Retinal pigment epithelial cell (primary cell): ENCODE measurements around the gene TMTC1.

ENCODE experiments used
- DNase-seq: peaks from one replicate; pipeline ENCODE4 v3.0.0-alpha.2; 2010; ENCODE audit warnings: low read depth
- H3K4me3 ChIP-seq: 2 replicates; pipeline ENCODE4 v1.5.1; 2011; ENCODE audit warnings: mild to moderate bottlenecking, low read length, control low read depth, moderate library complexity
- TF ChIP-seq, protein P1 (sequence below): conservative IDR thresholded peaks from 2 replicates; pipeline ENCODE4 v1.5.1; 2011; ENCODE audit warnings: low read depth, low read length, control low read depth, inconsistent platforms

The TMTC1 gene

GRCh38 chr12:29460082-29460481 is 323.7 kb downstream of the TMTC1 start:
- no peak overlapping the region for H3K4me3 ChIP-seq
- no peak for DNase-seq
- TF ChIP-seq, protein P1, sequence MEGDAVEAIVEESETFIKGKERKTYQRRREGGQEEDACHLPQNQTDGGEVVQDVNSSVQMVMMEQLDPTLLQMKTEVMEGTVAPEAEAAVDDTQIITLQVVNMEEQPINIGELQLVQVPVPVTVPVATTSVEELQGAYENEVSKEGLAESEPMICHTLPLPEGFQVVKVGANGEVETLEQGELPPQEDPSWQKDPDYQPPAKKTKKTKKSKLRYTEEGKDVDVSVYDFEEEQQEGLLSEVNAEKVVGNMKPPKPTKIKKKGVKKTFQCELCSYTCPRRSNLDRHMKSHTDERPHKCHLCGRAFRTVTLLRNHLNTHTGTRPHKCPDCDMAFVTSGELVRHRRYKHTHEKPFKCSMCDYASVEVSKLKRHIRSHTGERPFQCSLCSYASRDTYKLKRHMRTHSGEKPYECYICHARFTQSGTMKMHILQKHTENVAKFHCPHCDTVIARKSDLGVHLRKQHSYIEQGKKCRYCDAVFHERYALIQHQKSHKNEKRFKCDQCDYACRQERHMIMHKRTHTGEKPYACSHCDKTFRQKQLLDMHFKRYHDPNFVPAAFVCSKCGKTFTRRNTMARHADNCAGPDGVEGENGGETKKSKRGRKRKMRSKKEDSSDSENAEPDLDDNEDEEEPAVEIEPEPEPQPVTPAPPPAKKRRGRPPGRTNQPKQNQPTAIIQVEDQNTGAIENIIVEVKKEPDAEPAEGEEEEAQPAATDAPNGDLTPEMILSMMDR: no peak

- TF ChIP-seq, protein P1: no peak
- no peak for DNase-seq
- H3K4me3 ChIP-seq: no peak overlapping the region
These were observed 328.7 kb downstream of the TMTC1 start for GRCh38 chr12:29455087-29455486.

GRCh38 chr12:29451888-29452287 is 331.9 kb downstream of the TMTC1 start:
- DNase-seq: no peak
- no peak overlapping the region for H3K4me3 ChIP-seq
- TF ChIP-seq, protein P1: no peak
